Measurements from ENCODE around the gene HIVEP1.

- no peak for TF ChIP-seq CTCF (tag by site-specific recombination; IDR thresholded peaks at IDR 0.05)
- no peak for TF ChIP-seq IKZF3 (tag by site-specific recombination; IDR thresholded peaks at IDR 0.05)
- no peak for TF ChIP-seq ZBTB21 (tag by site-specific recombination; IDR thresholded peaks at IDR 0.05)
- no peak for TF ChIP-seq HOXA7 (CRISPR knock-in tag; IDR thresholded peaks at IDR 0.05; ENCODE audit: borderline replicate concordance)
- no peak for TF ChIP-seq TCF7L2 (IDR thresholded peaks at IDR 0.05; ENCODE audit: borderline replicate concordance, low read depth, low read length)
- no peak for TF ChIP-seq ZNF544 (tag by site-specific recombination; IDR thresholded peaks at IDR 0.05)
- TF ChIP-seq HOXD13 (CRISPR knock-in tag; IDR thresholded peaks at IDR 0.05; ENCODE audit: borderline replicate concordance): no peak
These were observed 10.9 kb downstream of the HIVEP1 start for GRCh38 chr6:12022953-12023388.

Data from HEK293 (cell line).